Measurements from ENCODE around the gene OPN4.
"Not testable (repeated sequence)": the region's sequence is repeated elsewhere in the genome, so short reads cannot be mapped to it uniquely, and the experiment has no call there.

OPN4 gene, protein sequence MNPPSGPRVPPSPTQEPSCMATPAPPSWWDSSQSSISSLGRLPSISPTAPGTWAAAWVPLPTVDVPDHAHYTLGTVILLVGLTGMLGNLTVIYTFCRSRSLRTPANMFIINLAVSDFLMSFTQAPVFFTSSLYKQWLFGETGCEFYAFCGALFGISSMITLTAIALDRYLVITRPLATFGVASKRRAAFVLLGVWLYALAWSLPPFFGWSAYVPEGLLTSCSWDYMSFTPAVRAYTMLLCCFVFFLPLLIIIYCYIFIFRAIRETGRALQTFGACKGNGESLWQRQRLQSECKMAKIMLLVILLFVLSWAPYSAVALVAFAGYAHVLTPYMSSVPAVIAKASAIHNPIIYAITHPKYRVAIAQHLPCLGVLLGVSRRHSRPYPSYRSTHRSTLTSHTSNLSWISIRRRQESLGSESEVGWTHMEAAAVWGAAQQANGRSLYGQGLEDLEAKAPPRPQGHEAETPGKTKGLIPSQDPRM

DNA sequence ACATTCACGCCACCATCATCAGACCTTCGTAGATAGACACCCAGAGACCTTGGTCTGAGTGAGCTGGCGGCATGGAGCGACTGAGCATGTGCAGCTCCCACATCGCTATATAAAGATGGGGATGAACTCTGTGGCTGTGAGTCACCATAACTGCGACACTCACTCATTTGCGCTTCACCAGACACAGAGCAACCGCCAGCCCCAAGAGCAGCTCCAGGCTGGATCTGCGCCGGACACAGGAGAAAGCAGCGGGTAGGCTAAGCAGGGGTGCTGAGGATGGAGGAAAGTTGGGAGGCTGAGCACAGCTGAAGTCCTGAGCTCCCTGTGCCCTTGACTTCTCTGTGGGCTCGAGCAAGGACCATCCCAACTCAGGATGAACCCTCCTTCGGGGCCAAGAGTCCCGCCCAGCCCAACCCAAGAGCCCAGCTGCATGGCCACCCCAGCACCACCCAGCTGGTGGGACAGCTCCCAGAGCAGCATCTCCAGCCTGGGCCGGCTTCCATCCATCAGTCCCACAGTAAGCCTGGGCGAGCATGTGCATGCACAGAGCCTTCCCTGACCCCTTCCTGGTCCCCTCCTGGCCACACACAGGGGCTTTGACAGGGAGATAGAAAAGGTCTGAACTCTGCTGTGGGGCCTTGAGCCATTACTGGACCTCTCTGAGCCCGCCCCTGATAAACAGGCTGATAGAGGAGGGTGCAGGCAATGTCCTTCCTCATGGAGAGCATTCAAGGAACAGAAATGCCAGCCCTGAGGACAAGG is at the start of gene OPN4:
OPN4 (plus strand) TSS at position 137 of the 762 bp plus-strand sequence; CDS start at position 374, 237 bp downstream.
- in situ Hi-C loops (cut with HindIII; ENCODE audit: low sequenced_read_pairs), result no loop called here

DNA sequence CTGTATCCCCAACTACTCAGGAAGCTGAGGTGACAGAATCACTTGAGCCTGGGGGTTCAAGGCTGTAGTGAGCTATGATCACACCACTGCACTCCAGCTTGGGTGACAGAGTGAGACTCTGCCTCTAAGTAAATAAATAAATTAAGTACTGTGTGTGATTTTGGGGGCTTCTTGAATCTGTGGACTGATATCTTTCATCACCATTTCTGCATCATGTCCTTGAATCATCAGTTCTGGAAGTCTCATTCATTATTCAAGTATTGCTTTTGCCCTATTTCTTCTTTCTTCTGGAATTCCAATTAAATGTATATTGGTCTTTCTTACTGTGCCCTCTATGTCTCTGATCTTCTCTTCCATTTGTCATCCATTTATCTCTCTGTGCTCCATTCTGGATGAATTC is 46.7 kb upstream of the OPN4 start:
- in situ Hi-C loops (cut with HindIII; ENCODE audit: low sequenced_read_pairs), result no loop called here

DNA sequence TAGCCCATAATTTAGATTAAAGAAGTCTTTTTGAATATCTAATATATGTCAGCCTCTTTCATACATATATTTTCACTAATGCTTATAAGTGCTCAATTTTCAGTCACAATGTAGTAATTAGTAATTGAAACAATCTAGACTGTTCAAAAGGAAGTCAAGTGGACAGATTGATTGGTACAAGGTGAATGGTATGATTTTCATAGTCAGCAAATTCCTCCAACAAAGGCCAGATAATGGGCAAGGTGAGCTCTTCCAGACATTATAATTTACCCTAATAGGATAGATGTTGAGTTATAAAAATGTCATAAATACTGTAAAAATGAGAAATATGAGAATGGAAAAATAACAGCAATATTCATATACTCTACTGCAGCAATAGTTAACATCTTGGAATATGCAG is 44.4 kb upstream of the OPN4 start:
- in situ Hi-C loops (cut with HindIII; ENCODE audit: low sequenced_read_pairs), result no loop called here

DNA sequence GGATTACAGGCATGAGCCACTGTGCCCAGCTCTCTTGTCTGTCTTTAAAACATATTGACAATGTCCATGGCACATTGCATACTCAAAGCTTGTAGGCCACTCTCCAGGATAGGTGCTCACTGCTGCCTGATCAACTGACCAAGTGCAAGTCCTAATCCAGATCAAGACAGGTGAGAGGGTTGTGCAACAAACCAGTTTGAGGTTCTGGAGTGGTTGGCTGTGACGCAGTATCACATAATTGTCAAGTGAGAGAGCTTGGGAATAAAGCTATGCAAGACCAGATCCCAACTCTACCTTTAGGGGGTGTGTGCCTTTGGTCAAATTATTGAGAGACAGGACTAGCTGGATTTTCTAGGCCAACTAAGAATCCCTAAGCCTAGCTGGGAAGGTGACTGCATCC is 43.0 kb upstream of the OPN4 start:
- in situ Hi-C loops (cut with HindIII; ENCODE audit: low sequenced_read_pairs), result no loop called here

DNA sequence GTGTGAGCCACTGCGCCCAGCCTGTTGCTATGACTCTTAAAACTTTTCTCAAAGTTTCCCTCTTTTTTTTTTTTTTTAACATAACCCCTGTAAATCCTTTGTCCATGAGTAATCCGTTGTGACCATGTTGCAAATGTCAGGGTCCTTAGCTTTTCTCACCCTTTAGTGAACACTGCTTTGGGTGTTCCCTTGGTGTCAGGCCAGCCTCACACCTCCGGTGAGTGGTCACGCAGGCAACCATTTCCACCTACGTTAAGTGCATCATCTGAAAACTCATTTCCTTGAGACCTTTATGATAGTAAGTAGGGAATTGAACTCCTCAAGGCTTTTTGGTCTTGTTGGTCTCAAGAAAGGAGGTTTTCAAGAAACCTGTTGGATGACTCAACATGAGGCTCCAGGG is 41.3 kb upstream of the OPN4 start:
- in situ Hi-C loops (cut with HindIII; ENCODE audit: low sequenced_read_pairs), result no loop called here

DNA sequence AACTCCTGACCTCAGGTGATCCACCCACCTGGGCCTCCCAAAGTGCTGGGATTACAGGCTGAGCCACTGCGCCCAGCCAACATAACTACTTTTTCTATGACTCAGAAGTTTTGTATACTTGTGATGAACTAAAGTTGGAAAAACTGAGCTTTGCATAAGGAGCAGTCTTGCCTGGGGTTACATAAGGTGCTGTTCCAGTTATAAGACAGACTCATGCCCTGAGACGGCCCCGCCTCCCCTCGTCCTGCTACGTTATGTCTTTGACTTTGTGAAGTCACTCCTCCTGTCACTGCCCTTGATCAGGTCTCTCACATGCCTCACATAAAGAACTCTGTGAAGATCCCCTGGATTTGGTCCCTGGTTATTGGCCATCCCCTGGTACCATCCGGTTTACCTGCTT is 40.4 kb upstream of the OPN4 start:
- in situ Hi-C loops (cut with HindIII; ENCODE audit: low sequenced_read_pairs), result no loop called here

DNA sequence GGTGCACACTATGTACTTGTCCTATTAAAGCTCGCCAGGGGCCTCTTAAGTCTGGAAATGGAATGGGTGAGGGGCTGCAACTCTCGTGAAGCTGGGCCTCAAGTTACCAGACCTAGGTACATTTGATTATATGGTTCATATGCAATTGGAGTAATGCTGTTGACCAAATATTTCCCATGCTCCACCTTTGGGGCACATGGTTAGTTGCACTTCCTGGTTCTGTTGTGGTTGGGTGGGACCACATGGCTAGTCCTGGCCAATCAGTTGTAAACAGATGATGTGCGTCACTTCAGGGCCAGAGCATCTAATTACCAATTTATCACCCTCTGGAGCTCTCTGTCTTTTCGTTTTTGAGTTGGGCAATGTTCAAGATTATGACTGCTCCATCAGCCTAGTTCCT is 39.5 kb upstream of the OPN4 start:
- in situ Hi-C loops (cut with HindIII; ENCODE audit: low sequenced_read_pairs), result no loop called here

DNA sequence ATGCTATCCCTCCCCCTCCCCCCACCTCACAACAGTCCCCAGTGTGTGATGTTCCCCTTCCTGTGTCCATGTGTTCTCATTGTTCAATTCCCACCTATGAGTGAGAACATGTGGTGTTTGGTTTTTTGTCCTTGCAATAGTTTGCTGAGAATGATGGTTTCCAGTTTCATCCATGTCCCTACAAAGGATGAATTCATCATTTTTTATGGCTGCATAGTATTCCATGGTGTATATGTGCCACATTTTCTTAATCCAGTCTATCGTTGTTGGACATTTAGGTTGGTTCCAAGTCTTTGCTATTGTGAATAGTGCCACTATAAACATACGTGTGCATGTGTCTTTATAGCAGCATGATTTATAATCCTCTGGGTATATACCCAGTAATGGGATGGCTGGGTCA is 37.1 kb upstream of the OPN4 start:
- in situ Hi-C loops (cut with HindIII; ENCODE audit: low sequenced_read_pairs), result not testable (repeated sequence)

DNA sequence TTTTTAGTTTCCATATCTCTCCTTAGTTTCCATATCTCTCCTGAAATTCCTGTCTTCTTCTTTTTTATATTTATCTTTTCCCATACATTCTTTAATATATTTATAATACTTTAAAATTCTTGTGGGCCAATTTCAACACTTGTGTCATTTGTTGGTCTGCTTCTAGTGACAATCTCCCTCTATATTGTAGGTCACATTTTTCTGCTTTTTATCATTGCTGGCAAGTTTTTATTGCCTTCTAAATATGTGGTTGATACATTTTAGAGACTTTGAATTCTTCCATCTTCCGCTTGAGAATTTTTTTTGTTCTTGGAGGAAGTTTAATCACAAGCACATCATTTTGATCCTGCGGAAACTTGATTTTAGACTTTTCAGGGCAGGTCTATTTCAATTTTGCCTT is 26.0 kb upstream of the OPN4 start:
- in situ Hi-C loops (cut with HindIII; ENCODE audit: low sequenced_read_pairs), result no loop called here

DNA sequence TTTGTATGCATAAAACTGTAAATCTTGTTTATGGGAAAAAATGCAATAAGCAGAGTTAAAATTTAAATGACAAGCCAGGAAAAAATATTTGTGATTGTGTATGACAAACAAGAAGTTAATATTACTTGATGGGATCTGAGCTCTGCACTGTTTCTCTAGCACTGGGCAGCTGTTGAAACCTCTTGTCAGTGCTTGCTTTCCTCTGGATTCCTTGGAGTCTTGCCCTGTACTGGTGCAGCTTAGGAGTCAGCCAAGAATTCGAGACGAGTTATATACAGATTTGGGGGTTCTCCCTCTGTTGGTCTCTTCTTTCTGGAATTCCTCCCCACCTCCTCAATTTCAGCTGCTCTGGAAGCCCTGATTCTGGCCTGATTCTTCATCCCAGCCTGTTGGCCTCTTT is 24.3 kb upstream of the OPN4 start:
- in situ Hi-C loops (cut with HindIII; ENCODE audit: low sequenced_read_pairs), result no loop called here

DNA sequence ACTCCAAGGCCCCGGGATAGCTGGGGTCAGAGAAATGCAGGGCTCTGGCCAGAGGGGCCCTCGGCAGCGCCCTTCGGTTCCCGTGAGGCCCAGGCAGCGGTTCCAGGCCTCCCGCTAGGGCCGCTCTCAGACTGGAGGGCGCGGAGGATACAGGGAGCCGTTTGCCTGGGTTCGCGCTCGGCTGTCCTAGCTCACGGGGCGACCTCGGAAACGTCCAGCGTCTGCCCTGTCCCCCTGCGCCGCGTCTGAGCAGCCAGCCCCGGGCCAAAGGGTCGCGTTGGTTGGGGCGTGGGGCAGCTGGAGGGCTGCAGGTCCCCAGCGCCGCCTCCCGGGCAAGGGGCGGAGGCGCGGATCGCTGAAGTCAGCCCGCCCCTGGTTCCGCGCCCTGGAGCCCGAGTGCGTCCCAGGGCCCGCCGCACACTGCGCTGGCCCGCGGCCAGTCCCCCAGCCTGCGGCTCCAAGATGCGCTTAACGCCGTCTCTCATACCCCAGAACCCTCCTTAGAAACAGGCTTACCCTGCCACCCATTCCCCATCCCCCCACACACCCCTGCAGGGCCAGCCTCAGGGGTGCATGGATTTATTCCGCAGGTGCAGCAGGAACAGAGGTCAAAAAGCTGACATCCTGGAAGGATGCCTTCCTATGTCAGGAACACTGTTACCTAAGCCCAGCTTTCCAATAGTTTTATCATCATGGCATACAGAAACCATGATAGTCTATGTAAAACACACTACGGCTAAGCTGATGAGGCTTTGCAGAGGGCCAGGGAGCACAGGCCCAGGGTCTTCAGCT is 22.1 kb upstream of the OPN4 start:
- in situ Hi-C loops (cut with HindIII; ENCODE audit: low sequenced_read_pairs), result no loop called here

DNA sequence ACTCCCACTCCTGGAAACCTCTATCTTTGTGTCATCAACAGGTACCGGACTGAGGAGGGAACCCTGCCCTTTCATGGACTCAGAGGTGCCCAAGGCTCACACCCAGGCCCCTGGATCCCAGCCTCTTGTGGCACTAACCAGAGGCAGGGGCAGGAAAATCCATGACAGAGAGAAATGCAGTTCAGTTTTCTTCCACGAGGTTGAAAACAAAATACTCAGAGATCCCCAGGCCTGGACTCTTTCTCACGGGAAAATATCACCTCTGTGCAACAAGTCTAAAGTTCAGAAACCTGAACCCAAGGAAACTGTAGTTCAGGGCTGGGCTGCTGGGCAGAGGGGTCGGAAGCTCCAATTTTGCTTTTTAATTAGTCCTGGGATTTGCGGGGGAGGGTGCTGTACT is 21.4 kb upstream of the OPN4 start:
- in situ Hi-C loops (cut with HindIII; ENCODE audit: low sequenced_read_pairs), result no loop called here

DNA sequence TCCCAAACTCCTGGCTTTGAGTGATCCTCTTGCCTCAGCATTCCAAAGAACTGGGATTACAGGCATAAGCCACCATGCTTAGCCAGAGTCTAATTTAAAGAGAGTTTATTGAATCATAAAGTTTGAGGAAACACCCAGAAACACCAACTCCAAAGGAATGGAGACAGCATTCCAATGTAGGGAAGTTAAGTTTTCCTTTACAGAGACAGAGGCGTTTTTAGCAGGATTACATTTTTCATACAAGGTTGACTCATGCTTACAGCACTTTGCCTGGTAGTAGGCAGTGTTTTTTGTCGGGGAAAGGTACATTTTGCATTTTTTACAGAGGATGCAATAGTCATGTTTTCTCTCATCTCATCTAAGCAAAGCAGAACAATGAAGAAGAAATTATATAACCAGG is 18.9 kb upstream of the OPN4 start:
- in situ Hi-C loops (cut with HindIII; ENCODE audit: low sequenced_read_pairs), result no loop called here

DNA sequence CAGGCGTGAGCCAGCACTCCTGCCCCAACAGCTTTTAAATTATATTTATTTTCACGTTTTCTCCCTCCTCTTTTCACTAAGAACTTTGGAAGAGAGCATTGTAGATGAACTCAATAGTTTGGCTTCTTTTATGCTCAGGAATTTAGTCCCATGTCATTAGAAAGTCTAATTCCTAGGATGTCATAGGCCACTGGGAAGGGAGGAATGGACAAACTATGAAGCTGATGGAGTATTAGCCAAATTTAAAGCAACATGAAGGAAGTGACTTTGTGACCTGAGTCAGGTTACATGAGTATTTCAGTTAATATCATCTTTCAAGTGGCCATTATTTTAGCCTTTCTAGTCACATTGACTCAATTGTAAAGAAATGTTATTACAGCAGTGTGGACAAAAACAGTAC is 18.0 kb upstream of the OPN4 start:
- in situ Hi-C loops (cut with HindIII; ENCODE audit: low sequenced_read_pairs), result no loop called here

DNA sequence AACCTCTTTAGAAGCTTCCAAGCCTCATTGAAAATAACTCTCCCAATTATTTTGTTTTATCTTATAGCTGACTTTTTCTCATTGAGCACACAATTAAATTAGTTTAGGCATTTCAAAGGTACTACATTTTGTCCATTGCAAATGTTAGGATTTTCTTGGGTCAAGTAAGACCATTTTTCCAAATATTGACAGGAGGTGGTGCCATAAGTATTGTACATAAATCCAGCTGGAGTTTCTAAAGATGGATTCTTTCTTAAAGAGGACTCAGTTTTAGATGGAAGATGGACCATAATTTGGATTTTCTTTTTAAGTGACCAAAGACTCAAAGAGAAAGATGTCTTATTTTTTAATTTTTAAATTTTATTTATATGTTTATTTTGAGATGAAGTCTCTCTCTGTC is 12.3 kb upstream of the OPN4 start:
- in situ Hi-C loops (cut with HindIII; ENCODE audit: low sequenced_read_pairs), result no loop called here

DNA sequence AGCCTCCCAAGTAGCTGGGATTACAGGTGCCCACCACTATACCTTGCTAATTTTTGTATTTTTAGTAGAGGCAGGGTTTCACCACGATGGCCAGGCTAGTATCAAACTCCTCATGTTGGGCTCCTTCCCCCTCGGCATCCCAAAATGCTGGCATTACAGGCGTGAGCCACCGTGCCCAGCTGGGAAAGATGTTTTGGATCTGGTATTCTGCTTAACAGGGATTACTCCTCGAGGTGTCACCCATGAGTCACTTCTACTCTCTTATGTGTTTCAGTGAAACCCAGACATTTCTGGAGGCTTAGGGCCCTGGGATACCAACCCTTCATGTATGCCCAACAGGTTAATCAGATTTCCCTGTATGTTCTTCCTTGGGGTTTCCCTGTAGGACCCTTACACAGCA is 11.8 kb upstream of the OPN4 start:
- in situ Hi-C loops (cut with HindIII; ENCODE audit: low sequenced_read_pairs), result no loop called here

DNA sequence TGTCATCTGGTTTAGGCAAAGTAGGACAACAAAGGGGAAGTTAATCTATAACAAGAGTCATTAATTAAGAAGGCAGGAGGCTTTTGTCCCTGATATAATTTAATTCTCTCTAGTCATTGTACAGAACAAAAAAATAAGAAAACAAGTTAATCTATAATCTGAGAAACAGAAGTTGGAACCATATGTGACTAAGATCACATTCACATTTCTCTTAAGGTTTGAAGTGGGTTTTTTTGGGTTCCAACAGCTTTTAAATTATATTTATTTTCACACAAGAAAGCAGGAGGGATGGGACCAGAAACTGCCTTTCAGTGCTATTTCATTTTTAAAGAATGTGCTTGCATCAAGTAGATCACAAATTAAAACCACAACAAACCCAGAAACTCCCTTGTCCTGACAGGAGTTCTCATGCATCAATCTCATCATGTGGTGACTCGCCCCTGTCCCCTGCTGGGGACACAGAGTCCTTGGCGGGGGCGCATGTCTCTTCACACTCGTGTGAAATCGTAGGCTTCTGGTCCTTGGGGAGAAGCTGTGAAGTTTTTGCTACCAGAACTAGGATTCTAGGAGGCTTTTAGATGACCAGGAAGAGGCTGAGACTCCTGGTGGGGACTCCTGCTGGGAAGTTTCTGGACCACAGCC is 10.1 kb upstream of the OPN4 start:
- in situ Hi-C loops (cut with HindIII; ENCODE audit: low sequenced_read_pairs), result no loop called here

DNA sequence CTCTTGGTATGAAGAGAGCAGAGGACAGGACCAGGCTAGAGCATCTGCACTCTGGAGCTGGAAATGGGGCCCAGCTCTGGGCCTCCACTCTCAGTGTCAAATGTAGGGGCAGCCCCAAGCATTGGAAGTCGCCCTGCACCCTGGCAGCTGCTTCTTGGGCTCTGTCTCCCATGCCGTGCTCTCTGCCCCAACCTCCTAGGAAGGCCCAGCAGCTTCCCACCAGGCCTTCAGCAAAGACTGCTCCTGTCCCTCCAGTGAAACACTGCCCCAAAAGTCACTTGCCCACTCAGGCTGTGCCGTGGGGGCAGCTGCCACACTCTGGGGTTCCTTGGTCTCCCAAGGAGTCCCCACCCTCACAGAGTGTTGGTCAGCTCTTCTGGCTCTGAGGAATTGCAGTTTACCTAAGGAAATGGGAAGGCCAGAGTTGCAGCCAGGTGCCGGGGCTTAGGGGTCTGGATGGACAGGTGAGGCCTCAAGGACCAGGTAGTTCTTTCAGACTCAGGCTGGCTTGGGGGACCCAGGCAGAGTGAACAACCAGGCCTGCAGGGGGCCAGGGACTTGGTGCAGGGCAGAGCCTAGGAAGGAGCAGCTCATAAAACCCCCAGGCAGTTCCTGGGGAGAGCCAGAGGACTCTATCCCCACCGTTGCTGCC is 9.4 kb upstream of the OPN4 start:
- in situ Hi-C loops (cut with HindIII; ENCODE audit: low sequenced_read_pairs), result no loop called here

DNA sequence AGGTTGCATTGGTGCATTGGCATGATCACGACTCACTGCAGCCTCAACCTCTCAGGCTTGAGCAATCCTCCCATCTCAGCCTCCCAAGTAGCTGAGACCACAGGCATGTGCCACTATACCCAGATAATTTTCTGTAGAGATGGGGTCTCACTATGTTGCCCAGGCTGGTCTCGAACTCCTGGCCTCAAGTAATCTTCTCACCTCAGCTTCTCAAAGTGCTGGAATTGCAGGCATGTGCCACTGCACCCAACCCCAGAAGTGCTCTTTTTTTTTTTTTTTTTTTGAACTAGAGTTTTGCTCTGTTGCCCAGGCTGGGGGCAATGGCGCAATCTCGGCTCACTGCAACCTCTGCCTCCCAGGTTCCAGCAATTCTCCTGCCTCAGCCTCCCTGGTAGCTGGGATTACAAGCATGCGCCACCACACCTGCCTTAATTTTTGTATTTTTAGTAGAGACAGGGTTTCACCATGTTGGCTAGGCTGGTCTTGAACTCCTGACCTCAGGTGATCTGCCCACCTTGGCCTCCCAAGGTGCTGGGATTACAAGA is 8.7 kb upstream of the OPN4 start:
- in situ Hi-C loops (cut with HindIII; ENCODE audit: low sequenced_read_pairs), result not testable (repeated sequence)

DNA sequence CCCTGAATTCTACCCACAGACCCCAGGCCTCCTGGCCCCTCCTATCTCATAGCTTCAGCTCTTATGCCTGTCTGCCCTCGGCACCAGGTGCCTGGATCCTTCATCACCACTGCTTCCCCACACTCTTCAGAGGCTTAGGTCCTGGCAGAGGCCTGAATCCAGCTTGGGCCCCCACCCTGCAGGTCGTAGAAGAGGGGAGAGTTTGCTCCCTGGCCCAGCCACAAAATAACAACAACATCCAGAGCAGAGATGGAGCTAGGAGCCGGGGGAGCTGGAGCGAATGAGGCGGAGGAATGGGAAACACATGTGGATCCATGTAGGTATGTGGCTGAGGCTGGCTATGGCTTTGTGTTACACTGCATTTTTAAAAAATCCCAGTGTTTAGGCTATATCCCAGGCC is 7.8 kb upstream of the OPN4 start:
- in situ Hi-C loops (cut with HindIII; ENCODE audit: low sequenced_read_pairs), result no loop called here
